ENCODE measurements around the gene NAA11.
"Not testable (repeated sequence)": the region's sequence is repeated elsewhere in the genome, so short reads cannot be mapped to it uniquely, and the experiment has no call there.

NAA11 gene

GRCh38 chr4:79288185-79288584 is 37.7 kb downstream of the NAA11 start:
- H3K4me3 ChIP-seq (ENCODE audit: low read depth, low read length): no peak overlapping the region
- DNase-seq (ENCODE audit: low read depth): no peak
- TF ChIP-seq CTCF (IDR thresholded peaks at IDR 0.05; ENCODE audit: low read depth, low read length, missing control alignments): no peak

GRCh38 chr4:79287718-79288117 is 38.1 kb downstream of the NAA11 start:
- no peak overlapping the region for H3K4me3 ChIP-seq (ENCODE audit: low read depth, low read length)
- no peak for TF ChIP-seq CTCF (IDR thresholded peaks at IDR 0.05; ENCODE audit: low read depth, low read length, missing control alignments)
- DNase-seq (ENCODE audit: low read depth): no peak

DNA sequence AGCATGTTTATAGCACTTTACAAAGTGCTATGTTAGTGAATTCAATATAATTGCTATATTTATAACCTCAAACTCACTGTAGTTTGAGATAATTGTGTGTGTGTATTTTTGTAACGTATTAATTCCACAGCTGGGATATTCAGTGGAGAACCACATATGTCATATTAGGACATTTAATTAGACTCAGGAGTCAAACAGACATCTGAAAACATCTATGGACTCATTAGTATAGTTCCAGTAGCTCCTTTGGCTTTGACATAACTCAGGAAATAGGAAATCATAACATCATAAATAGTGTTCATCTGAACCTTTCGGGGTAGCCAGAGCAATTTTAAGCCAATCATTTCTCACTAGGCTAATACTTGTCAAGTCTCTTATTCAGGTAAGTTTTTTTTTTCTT is 38.8 kb downstream of the NAA11 start:
- no peak for DNase-seq (ENCODE audit: low read depth)
- TF ChIP-seq CTCF (IDR thresholded peaks at IDR 0.05; ENCODE audit: low read depth, low read length, missing control alignments): no peak
- H3K4me3 ChIP-seq (ENCODE audit: low read depth, low read length): no peak overlapping the region

- TF ChIP-seq CTCF (IDR thresholded peaks at IDR 0.05; ENCODE audit: low read depth, low read length, missing control alignments): no peak
- no peak overlapping the region for H3K4me3 ChIP-seq (ENCODE audit: low read depth, low read length)
- DNase-seq (ENCODE audit: low read depth): no peak
These were observed 44.1 kb downstream of the NAA11 start for GRCh38 chr4:79281566-79282359.

- DNase-seq (ENCODE audit: low read depth); H3K4me3 ChIP-seq (ENCODE audit: low read depth, low read length): not testable (repeated sequence)
These were observed 48.4 kb downstream of the NAA11 start for GRCh38 chr4:79277467-79277866.

- no peak for DNase-seq (ENCODE audit: low read depth)
- no peak for TF ChIP-seq CTCF (IDR thresholded peaks at IDR 0.05; ENCODE audit: low read depth, low read length, missing control alignments)
- H3K4me3 ChIP-seq (ENCODE audit: low read depth, low read length): no peak overlapping the region
These were observed 51.9 kb downstream of the NAA11 start for GRCh38 chr4:79273915-79274314.

- no peak for TF ChIP-seq CTCF (IDR thresholded peaks at IDR 0.05; ENCODE audit: low read depth, low read length, missing control alignments)
- no peak overlapping the region for H3K4me3 ChIP-seq (ENCODE audit: low read depth, low read length)
- DNase-seq (ENCODE audit: low read depth): no peak
These were observed 53.1 kb downstream of the NAA11 start for GRCh38 chr4:79272761-79273160.
